ENCODE results near the gene KBTBD6.
A peak's percentile ranks its signal among the peaks of the same experiment; 100 is the strongest.
"Not testable (repeated sequence)": the region's sequence is repeated elsewhere in the genome, so short reads cannot be mapped to it uniquely, and the experiment has no call there.

Gene KBTBD6, protein sequence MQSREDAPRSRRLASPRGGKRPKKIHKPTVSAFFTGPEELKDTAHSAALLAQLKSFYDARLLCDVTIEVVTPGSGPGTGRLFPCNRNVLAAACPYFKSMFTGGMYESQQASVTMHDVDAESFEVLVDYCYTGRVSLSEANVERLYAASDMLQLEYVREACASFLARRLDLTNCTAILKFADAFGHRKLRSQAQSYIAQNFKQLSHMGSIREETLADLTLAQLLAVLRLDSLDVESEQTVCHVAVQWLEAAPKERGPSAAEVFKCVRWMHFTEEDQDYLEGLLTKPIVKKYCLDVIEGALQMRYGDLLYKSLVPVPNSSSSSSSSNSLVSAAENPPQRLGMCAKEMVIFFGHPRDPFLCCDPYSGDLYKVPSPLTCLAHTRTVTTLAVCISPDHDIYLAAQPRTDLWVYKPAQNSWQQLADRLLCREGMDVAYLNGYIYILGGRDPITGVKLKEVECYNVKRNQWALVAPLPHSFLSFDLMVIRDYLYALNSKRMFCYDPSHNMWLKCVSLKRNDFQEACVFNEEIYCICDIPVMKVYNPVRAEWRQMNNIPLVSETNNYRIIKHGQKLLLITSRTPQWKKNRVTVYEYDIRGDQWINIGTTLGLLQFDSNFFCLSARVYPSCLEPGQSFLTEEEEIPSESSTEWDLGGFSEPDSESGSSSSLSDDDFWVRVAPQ

GRCh38 chr13:41132512-41133152 lies at the start of gene KBTBD6:
KBTBD6 (minus strand) TSS chr13:41132802; CDS start chr13:41132511, 291 bp downstream.
- peak; percentile 92 for DNase-seq

DNA sequence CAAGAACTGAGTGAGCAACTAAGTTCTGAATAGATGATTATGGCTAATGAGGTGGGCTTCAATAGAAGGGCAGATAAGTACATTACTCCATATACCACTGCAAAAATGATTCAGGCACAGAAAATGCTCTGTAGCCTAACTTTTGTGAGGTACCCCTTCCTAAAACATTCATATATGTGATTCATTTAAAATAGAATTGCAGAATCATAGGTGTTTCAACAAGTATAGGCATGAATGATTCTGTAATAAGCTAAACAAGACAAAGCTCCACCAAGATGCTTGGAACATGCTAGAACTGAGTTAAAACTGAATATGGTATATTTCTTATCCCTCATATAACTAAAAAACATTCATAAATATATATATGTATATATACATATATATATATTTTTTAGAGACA lies 49.6 kb upstream of the KBTBD6 start:
- no peak for DNase-seq

GRCh38 chr13:41179593-41180250 lies 47.1 kb upstream of the KBTBD6 start:
- DNase-seq, result no peak

DNA sequence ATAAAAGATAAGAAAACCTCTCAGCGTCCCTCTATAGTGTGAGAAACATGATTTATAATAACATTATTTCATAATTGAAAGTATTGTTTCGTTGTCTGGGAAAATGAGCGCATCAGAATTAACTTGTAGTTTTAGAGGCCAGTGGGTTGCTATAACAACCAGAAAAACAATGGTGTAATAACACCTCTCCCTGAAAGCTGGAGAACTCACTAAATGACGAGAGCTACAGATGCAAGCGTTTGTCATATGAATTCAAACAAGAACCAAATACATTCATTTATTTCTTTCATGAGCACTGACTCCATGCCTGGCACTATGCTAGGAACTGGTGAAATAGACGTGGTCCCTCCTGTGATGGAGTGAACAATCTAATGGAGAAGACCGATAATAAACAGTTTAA lies 45.4 kb upstream of the KBTBD6 start:
- no peak for DNase-seq

DNA sequence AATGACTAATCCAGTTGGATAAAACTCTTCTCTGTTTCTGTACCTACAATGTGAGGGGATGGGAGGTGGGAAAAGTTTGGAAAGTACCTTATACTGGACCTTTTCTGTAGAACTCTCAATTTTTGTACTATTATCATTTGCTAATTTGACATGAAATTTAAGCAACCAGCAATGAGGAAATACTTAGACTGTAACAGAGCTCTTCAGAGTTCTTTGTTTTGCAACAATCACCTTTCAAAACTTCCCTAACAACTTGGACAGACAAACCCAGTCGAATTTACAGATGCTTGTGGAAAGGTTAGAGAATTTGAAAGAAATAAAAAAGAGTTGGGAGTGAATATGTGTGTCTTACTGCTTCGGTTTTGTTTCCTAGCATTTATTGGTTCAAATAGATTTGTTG lies 45.0 kb upstream of the KBTBD6 start:
- no peak for DNase-seq

DNA sequence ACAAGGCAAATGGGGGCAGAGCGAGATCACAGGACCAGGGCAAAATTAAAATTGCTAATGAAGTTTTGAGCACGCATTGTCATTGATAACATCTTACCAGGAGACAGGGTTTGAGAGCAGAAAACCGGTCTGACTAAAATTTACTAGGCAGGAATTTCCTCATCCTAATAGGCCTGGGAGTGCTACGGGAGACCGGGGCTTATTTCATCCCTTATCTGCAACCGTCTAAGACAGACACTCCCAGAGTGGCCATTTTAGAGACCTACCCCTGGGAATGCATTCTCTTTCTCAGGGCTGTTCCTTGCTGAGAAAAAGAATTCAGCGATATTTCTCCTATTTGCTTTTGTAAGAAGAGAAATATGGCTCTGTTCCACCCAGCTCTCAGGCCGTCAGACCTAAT lies 43.0 kb upstream of the KBTBD6 start:
- DNase-seq, result not testable (repeated sequence)

DNA sequence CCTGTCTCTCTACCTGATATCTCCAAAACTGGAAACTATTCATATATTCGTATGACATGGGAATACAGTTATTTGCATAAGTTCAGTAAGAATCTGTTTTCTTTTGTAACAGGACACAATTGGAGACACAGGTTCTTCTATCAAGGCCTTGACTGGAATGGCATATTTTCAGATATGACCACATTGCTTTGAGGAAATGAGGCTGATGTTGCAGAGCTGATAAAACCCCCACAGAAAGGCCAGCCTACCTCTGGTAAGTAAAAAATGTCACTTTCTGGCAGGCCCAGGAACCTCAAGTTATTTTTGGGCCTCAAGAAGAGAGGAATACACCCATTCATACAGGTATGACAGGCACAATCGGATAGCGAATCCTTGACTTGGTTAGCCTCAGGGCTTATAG lies 29.5 kb upstream of the KBTBD6 start:
- DNase-seq, result no peak

- DNase-seq, result no peak
Observed at GRCh38 chr13:41159174-41159573, 26.6 kb upstream of the KBTBD6 start.

DNA sequence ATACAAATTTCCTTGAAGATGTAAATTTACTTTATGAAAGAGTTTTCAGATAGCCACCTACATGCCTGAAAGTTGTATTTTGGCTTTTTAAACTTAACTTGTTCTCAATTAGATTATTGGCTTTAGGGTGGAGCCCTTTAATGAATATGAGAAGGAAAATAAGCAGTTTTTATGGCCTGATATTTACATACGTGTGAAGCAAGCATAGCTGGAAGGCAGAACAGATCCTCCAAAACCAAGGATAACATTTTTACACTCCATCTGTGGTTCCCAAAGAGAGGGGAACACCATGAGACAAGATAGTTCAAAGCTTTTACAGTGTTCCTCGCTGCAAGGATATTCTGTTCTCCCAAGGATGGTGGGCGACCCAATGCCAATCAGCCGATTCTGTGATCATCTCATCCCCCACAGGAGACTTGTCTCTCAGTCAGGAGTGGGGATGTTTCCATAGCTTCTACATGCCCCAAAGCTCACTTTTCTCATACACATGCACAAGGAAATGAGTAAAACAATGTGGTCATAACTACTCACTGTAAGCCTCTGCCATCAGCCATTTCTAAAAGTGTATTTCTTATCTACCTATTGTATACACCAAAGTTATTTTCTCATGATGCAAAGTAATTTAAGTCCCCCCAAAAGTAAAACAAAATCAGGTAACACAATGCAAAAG lies 24.6 kb upstream of the KBTBD6 start:
- DNase-seq, result no peak

- DNase-seq, result no peak
Observed at GRCh38 chr13:41156620-41157019, 24.0 kb upstream of the KBTBD6 start.

GRCh38 chr13:41154042-41154441 lies 21.4 kb upstream of the KBTBD6 start:
- DNase-seq, result no peak

DNA sequence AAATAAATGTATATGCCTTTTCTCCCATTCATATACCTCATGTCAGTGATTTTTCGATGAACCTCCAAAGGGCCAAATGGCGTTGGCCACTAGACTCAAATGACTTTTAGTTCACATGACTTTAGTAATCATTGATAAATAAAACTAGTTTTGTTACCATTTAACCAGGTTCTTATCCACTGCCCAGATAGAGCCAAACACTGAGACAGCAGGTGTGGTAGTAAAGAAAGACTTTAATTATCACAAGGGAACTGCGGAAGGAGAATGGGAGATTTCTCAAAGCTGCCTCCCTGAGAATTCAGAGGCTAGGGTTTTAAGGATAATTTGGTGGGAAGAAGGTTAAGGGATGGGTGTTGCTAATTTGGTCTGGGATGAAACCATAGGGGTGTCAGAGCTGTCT lies 19.4 kb upstream of the KBTBD6 start:
- DNase-seq, result no peak

DNA sequence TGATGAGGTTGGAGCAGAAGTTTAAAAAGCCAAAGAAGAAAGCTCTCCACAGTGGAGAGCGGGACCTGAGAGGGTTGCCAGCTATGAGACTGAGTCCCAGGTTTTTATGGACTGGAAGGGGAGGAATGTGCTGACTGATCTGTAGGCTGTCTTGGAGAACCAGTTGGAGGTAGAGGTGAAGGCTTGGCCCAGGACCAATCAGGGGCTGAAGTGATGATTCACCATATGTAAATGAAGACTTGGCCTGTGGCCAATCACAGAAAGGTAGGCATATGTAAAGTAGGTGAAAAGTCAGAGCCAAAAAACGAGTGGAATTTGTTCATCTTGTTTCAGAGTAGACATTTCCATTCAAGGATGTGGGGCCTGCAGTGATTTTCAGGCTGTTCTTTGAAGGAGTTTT lies 17.5 kb upstream of the KBTBD6 start:
- DNase-seq, result no peak

- no peak for DNase-seq
Observed at GRCh38 chr13:41148419-41149283, 16.0 kb upstream of the KBTBD6 start.

DNA sequence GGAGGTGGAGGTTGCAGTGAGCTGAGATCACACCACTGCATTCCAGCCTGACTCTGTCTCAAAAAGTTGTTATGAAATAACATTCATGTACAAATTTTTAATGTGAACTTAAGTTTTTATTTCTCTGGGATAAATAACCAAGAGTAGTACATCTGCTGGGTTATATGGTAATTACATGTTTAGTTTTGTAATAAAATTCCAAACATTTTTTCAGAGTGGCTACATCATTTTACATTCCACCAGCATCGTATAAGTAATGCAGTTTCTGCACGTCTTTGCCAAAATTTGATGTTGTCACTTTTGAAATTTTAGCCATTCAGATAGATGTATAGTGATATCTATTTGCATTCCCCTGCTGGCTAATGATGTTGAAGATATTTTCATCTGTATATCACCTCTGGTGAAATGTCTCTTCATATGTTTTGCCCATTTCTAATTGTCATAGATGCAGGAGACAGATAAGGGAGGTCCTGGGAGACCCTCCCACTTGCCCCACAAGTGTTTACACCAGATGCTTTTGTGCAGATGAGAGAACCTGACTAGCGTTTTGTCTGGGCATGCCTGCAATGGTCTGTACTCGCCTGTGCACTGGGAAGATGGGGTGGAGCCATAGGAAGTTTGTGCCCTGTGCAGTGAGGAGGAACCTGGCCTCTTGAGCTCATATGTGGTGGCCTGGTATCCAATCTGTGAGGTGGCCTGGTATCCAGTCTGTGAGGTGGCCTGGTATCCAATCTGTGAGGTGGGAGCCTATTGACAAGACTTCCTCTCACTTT lies 12.7 kb upstream of the KBTBD6 start:
- DNase-seq, result no peak

- DNase-seq, result no peak
Observed at GRCh38 chr13:41144576-41144975, 12.0 kb upstream of the KBTBD6 start.

- no peak for DNase-seq
Observed at GRCh38 chr13:41139296-41139966, 6.8 kb upstream of the KBTBD6 start.

DNA sequence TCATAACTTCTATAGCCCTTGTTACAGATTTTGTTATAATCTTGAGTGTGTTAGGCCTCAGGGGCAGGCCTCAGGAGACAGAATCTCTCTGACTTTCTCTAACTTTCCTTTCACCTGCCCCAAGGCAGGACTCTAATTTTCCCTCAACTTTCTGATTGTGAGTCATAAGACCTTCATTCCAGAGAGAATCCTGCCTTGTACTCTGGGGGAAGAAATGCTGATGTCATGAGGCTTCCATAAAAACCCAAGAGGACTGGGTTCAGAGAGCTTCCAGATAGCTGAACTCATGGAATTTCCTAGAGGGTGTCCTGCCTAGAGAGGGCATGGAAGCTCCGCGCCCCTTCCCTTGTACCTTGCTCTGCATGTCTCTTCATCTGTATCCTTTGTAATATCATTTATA lies 5.3 kb upstream of the KBTBD6 start:
- no peak for DNase-seq

DNA sequence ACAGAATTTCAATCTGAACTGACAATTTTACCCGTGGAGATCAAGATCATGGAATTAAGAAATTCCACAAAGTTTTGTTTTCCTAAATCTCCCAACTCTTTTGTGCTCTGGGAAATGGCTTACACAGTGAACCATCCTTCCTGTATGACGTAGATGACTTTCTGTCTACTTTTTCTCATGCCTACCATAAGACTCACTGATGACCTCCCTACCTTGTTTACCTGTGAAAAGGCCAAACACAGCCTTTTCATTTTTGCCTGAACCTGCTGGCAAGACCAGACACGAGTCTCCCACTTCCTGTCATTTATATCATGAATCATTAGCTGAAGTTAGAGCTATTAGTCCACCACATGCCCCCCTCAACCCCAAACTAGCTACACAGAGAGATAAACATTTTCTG lies 4.6 kb upstream of the KBTBD6 start:
- no peak for DNase-seq

DNA sequence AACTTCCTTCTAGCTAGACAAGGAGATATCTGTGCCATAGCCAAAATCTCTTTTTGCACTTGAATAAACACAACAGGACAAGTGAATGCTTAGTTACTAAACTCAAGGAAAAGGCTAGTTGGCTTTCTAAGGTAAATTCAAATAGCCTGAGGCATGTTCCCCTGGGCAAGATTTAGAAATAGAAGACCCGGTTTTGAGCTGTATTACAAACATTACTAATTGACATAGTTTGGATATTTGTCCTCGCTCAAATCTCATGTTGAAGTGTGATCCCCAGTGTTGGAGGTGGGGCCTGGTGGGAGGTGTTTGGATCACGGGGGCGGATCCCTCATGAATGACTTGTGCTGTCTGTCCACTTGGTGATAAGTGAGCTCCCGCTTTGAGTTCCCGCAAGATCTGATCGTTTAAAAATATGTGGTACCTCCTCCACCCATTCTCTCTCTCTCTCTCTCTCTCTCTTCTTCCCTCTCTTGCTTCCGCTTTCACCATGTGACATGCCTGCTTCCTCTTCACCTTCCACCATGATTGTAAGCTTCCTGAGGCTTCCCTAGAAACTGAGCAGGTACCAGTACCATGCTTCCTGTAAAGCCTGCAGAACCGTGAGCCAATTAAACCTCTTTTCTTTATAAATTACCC lies 3.9 kb upstream of the KBTBD6 start:
- no peak for DNase-seq

Measured in KG1 (cell line).